NCI-H2196 treated with DMSO at 0.1 percent for 48 hours (cell line): Measurements from ENCODE around the gene LARGE1.
"Not testable (repeated sequence)": the region's sequence is repeated elsewhere in the genome, so short reads cannot be mapped to it uniquely, and the experiment has no call there.

Source experiments
- DNase-seq: peaks from one replicate; lab custom pipeline; 2025; ENCODE audit not compliant: unreplicated experiment; lab: John Stamatoyannopoulos, UW

Gene LARGE1

GRCh38 chr22:33389936-33390335, 530.3 kb downstream of the LARGE1 start:
- no peak for DNase-seq

GRCh38 chr22:33386270-33386669, 534.0 kb downstream of the LARGE1 start:
- no peak for DNase-seq

GRCh38 chr22:33385611-33386010, 534.7 kb downstream of the LARGE1 start:
- DNase-seq, result no peak

- no peak for DNase-seq
Observed at GRCh38 chr22:33382436-33382835, 537.8 kb downstream of the LARGE1 start.

- DNase-seq, result no peak
Observed at GRCh38 chr22:33381531-33382406, 538.5 kb downstream of the LARGE1 start.

GRCh38 chr22:33380789-33381530, 539.3 kb downstream of the LARGE1 start:
- no peak for DNase-seq

- no peak for DNase-seq
Observed at GRCh38 chr22:33379836-33380235, 540.4 kb downstream of the LARGE1 start.

GRCh38 chr22:33372875-33373274, 547.4 kb downstream of the LARGE1 start:
- no peak for DNase-seq

GRCh38 chr22:33363256-33363655, 557.0 kb downstream of the LARGE1 start:
- not testable (repeated sequence) for DNase-seq

GRCh38 chr22:33362702-33363101, 557.6 kb downstream of the LARGE1 start:
- no peak for DNase-seq

- DNase-seq, result no peak
Observed at GRCh38 chr22:33361581-33361980, 558.7 kb downstream of the LARGE1 start.

- DNase-seq, result no peak
Observed at GRCh38 chr22:33357981-33358399, 562.3 kb downstream of the LARGE1 start.

- DNase-seq, result no peak
Observed at GRCh38 chr22:33354928-33355327, 565.3 kb downstream of the LARGE1 start.

GRCh38 chr22:33353502-33353901, 566.8 kb downstream of the LARGE1 start:
- no peak for DNase-seq

GRCh38 chr22:33352768-33353167, 567.5 kb downstream of the LARGE1 start:
- no peak for DNase-seq

- DNase-seq, result no peak
Observed at GRCh38 chr22:33350961-33351360, 569.3 kb downstream of the LARGE1 start.

GRCh38 chr22:33350491-33350890, 569.8 kb downstream of the LARGE1 start:
- no peak for DNase-seq

- no peak for DNase-seq
Observed at GRCh38 chr22:33347002-33347401, 573.3 kb downstream of the LARGE1 start.

- DNase-seq, result no peak
Observed at GRCh38 chr22:33341611-33342010, 578.7 kb downstream of the LARGE1 start.

- DNase-seq, result no peak
Observed at GRCh38 chr22:33337524-33337923, 582.8 kb downstream of the LARGE1 start.

GRCh38 chr22:33335611-33336279, 584.5 kb downstream of the LARGE1 start:
- no peak for DNase-seq

- DNase-seq, result no peak
Observed at GRCh38 chr22:33332538-33332937, 587.7 kb downstream of the LARGE1 start.
